HUES64 (cell line): ENCODE results near the gene RPS16.

Experiments
- H3K27ac ChIP-seq: 2 replicates; pipeline ENCODE4 v1.7.0; 2013; ENCODE audit warnings: low read depth, low read length, inconsistent platforms
- H3K27me3 ChIP-seq: 2 replicates; pipeline ENCODE4 v1.6.1; 2013; ENCODE audit warnings: mild to moderate bottlenecking, low read length; ENCODE audit not compliant: insufficient read depth
- H3K36me3 ChIP-seq: 2 replicates; pipeline ENCODE4 v1.6.1; 2013; ENCODE audit warnings: mild to moderate bottlenecking, low read length; ENCODE audit not compliant: insufficient read depth
- H3K4me1 ChIP-seq: 2 replicates; pipeline ENCODE4 v1.6.1; 2013; ENCODE audit warnings: mild to moderate bottlenecking, low read length, moderate library complexity; ENCODE audit not compliant: insufficient read depth
- H3K4me3 ChIP-seq: 2 replicates; pipeline ENCODE4 v1.5.1; 2013; ENCODE audit warnings: mild to moderate bottlenecking, low read length, moderate library complexity
- H3K9ac ChIP-seq: 2 replicates; pipeline ENCODE4 v1.6.1; 2013; ENCODE audit warnings: mild to moderate bottlenecking, low read depth, low read length
- H3K9me3 ChIP-seq: 2 replicates; pipeline ENCODE4 v1.6.1; 2013; ENCODE audit warnings: low read depth, low read length; ENCODE audit not compliant: insufficient read depth
- WGBS: fragments of 150-250, 120-280 bp; methylation state at CpG from one replicate; pipeline ENCODE4 v1.1.7; 2013; ENCODE audit warnings: missing lambda C conversion rate; 5-methylcytosine and 5-hydroxymethylcytosine counted together

Gene RPS16

GRCh38 chr19:39390451-39390750 is 45.3 kb downstream of the RPS16 start:
- Histone ChIP-seq H3K4me1 (peaks cover 3% of the 10 kb centered on the region; the same call in 1 of the 2 replicates), H3K27ac (peak overlapping the region; percentile 99), H3K27me3 (no peaks in the 10 kb centered on the region), H3K9ac (peak overlapping the region; percentile 95), H3K4me3 (peak overlapping the region; percentile 91), H3K9me3 (no peaks in the 10 kb centered on the region), H3K36me3 (peaks cover 59% of the 10 kb centered on the region)
- 1% methylated on average over 10 of the region's 10 CpGs for WGBS

- Histone ChIP-seq H3K27ac (peak overlapping the region; percentile 99), H3K36me3 (peaks cover 57% of the 10 kb centered on the region), H3K9ac (peak overlapping the region; percentile 95), H3K4me3 (peak overlapping the region; percentile 91), H3K9me3 (no peaks in the 10 kb centered on the region), H3K4me1 (peaks cover 3% of the 10 kb centered on the region; the same call in 1 of the 2 replicates), H3K27me3 (no peaks in the 10 kb centered on the region)
- WGBS: 80% methylated on average over 13 of the region's 13 CpGs
These were observed 45.9 kb downstream of the RPS16 start for GRCh38 chr19:39389631-39390414.

GRCh38 chr19:39388657-39389056 is 47.1 kb downstream of the RPS16 start:
- 95% methylated on average over 5 of the region's 5 CpGs for WGBS
- no peak overlapping the region for H3K27ac ChIP-seq
- no peaks in the 10 kb centered on the region for H3K27me3 ChIP-seq
- no peak overlapping the region for H3K9ac ChIP-seq
- peaks cover 3% of the 10 kb centered on the region; the same call in 1 of the 2 replicates for H3K4me1 ChIP-seq
- H3K4me3 ChIP-seq: no peak overlapping the region
- peaks cover 60% of the 10 kb centered on the region for H3K36me3 ChIP-seq
- no peaks in the 10 kb centered on the region for H3K9me3 ChIP-seq

- Histone ChIP-seq H3K9me3 (no peaks in the 10 kb centered on the region), H3K9ac (no peak overlapping the region), H3K27ac (no peak overlapping the region), H3K36me3 (peaks cover 77% of the 10 kb centered on the region), H3K4me3 (no peak overlapping the region), H3K27me3 (no peaks in the 10 kb centered on the region), H3K4me1 (peaks cover 3% of the 10 kb centered on the region; the same call in 1 of the 2 replicates)
- WGBS: 98% methylated on average over 5 of the region's 7 CpGs
These were observed 49.2 kb downstream of the RPS16 start for GRCh38 chr19:39386557-39386956.

GRCh38 chr19:39385629-39386411 is 49.9 kb downstream of the RPS16 start:
- H3K4me1 ChIP-seq: peaks cover 3% of the 10 kb centered on the region; the same call in 1 of the 2 replicates
- 89% methylated on average over 20 of the region's 20 CpGs for WGBS
- H3K27me3 ChIP-seq: no peaks in the 10 kb centered on the region
- H3K36me3 ChIP-seq: peaks cover 84% of the 10 kb centered on the region
- no peak overlapping the region for H3K9ac ChIP-seq
- H3K27ac ChIP-seq: peak overlapping the region; percentile 35; the same call in 1 of the 2 replicates
- no peak overlapping the region for H3K4me3 ChIP-seq
- H3K9me3 ChIP-seq: no peaks in the 10 kb centered on the region

- Histone ChIP-seq H3K4me1 (peaks cover 3% of the 10 kb centered on the region; the same call in 1 of the 2 replicates), H3K9me3 (no peaks in the 10 kb centered on the region), H3K9ac (no peak overlapping the region), H3K36me3 (peaks cover 92% of the 10 kb centered on the region), H3K27me3 (no peaks in the 10 kb centered on the region), H3K27ac (0 out of 2 replicates have a peak overlapping the region, but pooled peaks have one; percentile 35), H3K4me3 (no peak overlapping the region)
- 65% methylated on average over 8 of the region's 9 CpGs for WGBS
These were observed 50.7 kb downstream of the RPS16 start for GRCh38 chr19:39384839-39385568.
